Breast epithelium (tissue), 4 donors: ENCODE data around the gene RFC2. TPM values are rescaled to one million over a fixed set of nuclear protein-coding genes. Genes with fewer than 3 reads are reported as not detected.

ENCODE experiments used
- DNase-seq, 2 donors: peaks; one replicate each; pipeline ENCODE4 v3.0.0-alpha.2; 2019; ENCODE audit warnings: low spot score in 2 of 2
- H3K27ac ChIP-seq, 2 donors: fragments of 200-600 bp; sonication (generic) in 1 of 2; one replicate each; pipeline ENCODE4 v1.5.1; 2016 to 2019; ENCODE audit warnings: mild to moderate bottlenecking in 1 of 2
- H3K27me3 ChIP-seq, 2 donors: fragments of 200-600 bp; sonication (generic) in 1 of 2; one replicate each; pipeline versions ENCODE4 v1.5.1 to v1.6.0; 2017 to 2019; ENCODE audit warnings: control low read depth in 1 of 2, mild to moderate bottlenecking in 1 of 2
- H3K36me3 ChIP-seq: fragments of 200-600 bp; one replicate; pipeline ENCODE4 v1.5.1; 2019
- H3K4me1 ChIP-seq, 2 donors: fragments of 200-600 bp; sonication (generic); one replicate each; pipeline ENCODE4 v1.5.1; 2016 to 2019; ENCODE audit warnings: control low read depth in 1 of 2
- H3K4me3 ChIP-seq, 3 donors: fragments of 200-600 bp; sonication (generic); 1 replicate in 2 of 3; 2 replicates in 1 of 3; pipeline ENCODE4 v1.5.1; 2016 to 2019; ENCODE audit warnings: mild to moderate bottlenecking in 3 of 3, moderate library complexity in 2 of 3
- H3K9me3 ChIP-seq, 2 donors: fragments of 200-600 bp; sonication (generic) in 1 of 2; one replicate each; pipeline ENCODE4 v1.5.1; 2016 to 2019; ENCODE audit warnings: control low read depth in 1 of 2
- POLR2A ChIP-seq: fragments of 450-650 bp; IDR thresholded peaks from one replicate; pipeline ENCODE4 v1.6.1; 2016; ENCODE audit warnings: antibody characterized with exemption, mild to moderate bottlenecking, moderate library complexity
- POLR2AphosphoS5 ChIP-seq, 3 donors: sonication (generic); formaldehyde crosslinking; IDR thresholded peaks; one replicate each; pipeline ENCODE4 v1.6.1; 2017; ENCODE audit warnings: antibody characterized with exemption in 3 of 3
- intact Hi-C: fragments of 100-400 bp; cut with DNase I; formaldehyde crosslinking; loops from one replicate; pipeline ENCODE4 v1.15.1; 2023; ENCODE audit warnings: low total_unique reads
- total RNA-seq, 3 donors: library from RNA; depleted of rRNA; stranded (reverse); fragments of >200 nt; gene quantifications; one replicate each; pipeline ENCODE4 v1.1.0, GENCODE V29; 2016
- TF ChIP-seq, protein P1 (sequence below), 3 donors: fragments of 450-650 bp; IDR thresholded peaks; one replicate each; pipeline ENCODE4 v1.5.1; 2016 to 2017; ENCODE audit warnings: antibody characterized with exemption in 3 of 3, mild to moderate bottlenecking in 3 of 3, moderate library complexity in 3 of 3

Gene RFC2
- total RNA-seq, 3 donors from 2014 or later = 15.4 to 25.6 (median 17.1) TPM

DNA sequence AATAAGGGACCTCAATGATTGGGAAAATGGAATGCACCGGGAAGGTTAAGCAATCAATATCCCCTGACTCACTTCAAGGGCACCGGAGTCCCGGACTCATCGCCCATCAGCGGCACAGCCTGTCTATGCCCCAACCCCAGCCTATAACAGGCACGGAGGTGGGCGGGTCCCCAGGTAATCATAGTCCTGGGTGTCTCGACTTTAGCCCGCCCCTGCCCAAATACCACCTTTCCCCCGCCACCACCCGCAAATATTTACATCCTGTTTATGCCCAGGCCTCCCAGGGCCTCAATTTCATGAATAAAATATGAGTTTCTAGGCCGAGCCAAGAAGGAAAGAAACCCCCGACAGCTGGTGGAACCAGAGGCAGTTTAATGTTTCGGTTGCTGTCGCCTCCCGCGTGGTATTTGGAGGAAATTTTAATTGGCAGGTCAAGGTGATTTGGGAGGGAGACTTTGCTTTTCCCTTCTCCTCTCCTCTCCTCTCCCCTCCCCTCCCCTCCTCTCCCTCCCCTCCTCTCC is 15.6 kb upstream of the RFC2 start:
- Histone ChIP-seq H3K27me3 (no peaks in the 10 kb centered on the region), H3K36me3 (no peaks in the 10 kb centered on the region), H3K4me3 (peak overlapping the region; percentile 43 to 73 (median 61)), H3K9me3 (no peaks in the 10 kb centered on the region), H3K4me1 (no peaks in the 10 kb centered on the region), H3K27ac (no peak overlapping the region)
- DNase-seq = no peak
- intact Hi-C loops = loop anchor here (10.0 kb wide), 1 partner anchor 1515 kb away; no protein-coding TSS in a partner anchor
- TF ChIP-seq, protein P1, sequence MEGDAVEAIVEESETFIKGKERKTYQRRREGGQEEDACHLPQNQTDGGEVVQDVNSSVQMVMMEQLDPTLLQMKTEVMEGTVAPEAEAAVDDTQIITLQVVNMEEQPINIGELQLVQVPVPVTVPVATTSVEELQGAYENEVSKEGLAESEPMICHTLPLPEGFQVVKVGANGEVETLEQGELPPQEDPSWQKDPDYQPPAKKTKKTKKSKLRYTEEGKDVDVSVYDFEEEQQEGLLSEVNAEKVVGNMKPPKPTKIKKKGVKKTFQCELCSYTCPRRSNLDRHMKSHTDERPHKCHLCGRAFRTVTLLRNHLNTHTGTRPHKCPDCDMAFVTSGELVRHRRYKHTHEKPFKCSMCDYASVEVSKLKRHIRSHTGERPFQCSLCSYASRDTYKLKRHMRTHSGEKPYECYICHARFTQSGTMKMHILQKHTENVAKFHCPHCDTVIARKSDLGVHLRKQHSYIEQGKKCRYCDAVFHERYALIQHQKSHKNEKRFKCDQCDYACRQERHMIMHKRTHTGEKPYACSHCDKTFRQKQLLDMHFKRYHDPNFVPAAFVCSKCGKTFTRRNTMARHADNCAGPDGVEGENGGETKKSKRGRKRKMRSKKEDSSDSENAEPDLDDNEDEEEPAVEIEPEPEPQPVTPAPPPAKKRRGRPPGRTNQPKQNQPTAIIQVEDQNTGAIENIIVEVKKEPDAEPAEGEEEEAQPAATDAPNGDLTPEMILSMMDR (IDR thresholded peaks at IDR 0.05) = no peak
- TF ChIP-seq POLR2A (no peak), POLR2AphosphoS5 (IDR thresholded peaks at IDR 0.05) (no peak)

DNA sequence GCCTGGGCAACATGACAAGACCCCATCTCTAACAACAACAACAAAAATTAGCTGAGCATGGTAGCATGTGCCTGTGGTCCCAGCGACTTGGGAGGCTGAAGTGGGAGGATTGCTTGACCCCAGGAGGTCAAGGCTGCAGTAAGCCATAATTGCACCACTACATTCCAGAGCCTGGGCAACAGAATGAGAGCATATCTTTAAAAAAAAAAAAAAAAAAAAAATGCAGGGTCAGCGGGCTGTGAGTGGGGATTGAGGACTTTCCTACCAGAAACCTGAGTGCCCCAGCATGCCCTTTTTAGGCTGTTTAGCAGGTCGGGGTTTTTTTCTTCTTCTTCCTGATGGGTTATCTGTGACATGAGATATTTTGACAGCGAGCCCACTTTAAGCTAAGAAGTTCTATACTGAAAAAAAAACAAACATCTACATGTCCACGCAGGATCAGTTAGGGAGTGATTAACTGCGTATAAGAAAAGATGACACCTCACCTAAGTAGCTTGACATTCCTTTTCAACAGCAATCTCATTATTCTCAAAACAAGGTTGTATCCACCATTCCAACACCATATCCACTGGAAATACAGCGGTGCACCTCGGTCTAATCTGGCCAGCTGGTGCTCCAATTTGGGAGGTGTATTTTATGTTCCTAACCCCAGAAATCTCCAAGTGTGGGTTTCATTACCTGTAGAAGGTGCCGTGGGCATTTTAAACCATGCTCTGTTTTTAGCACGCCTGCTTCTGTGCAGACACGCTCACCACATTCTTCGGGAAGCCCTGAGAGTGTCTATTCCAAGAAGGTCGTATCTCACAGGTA is 13.8 kb upstream of the RFC2 start:
- intact Hi-C loops = loop anchor here (10.0 kb wide), 1 partner anchor 1517 kb away; no protein-coding TSS in a partner anchor
- Histone ChIP-seq H3K4me1 (no peaks in the 10 kb centered on the region), H3K36me3 (no peaks in the 10 kb centered on the region), H3K27ac (no peak overlapping the region), H3K27me3 (no peaks in the 10 kb centered on the region), H3K4me3 (no peak overlapping the region), H3K9me3 (no peaks in the 10 kb centered on the region)
- no peak for DNase-seq
- TF ChIP-seq, protein P1 (IDR thresholded peaks at IDR 0.05) = no peak
- TF ChIP-seq POLR2AphosphoS5 (IDR thresholded peaks at IDR 0.05) (no peak), POLR2A (no peak)

DNA sequence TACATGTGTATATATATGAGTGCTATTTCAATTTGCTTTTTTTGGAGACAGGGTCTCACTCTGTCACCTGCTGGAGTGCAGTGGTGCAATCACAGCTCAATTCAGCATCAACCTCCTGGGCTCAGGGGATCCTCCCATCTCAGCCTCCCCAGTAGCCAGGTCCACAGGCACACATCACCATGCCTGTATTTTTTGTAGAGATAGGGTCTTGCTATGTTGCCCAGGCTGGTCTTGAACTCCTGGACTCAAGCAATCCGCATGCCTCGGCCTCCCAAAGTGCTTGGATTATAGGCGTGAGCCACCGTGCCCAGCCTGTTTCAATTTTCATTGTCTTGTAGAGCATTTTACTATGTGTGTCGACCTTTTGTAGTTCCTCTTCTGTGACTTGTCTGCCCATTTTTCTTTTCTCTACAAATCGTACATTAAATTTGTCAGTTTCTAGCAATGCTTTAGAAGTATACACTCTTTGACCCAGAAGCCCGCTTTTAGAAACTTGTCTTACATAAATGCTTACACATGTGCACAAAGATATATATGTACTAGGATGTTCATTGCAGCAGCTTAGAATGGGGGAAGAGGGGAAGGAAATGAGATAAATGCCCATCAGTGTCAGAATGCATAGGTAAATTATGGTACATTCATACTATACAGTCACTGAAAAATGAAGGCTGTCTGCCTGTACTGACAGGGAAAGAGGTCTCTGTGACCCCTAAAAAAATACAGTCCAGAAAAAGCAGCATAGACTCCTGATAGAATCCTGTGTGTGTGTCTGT is 12.2 kb upstream of the RFC2 start:
- TF ChIP-seq POLR2A (no peak), POLR2AphosphoS5 (IDR thresholded peaks at IDR 0.05) (no peak)
- TF ChIP-seq, protein P1 (IDR thresholded peaks at IDR 0.05) = no peak
- H3K9me3 ChIP-seq = no peaks in the 10 kb centered on the region
- no peak for DNase-seq
- intact Hi-C loops = loop anchor here (10.0 kb wide), 1 partner anchor 1518 kb away; no protein-coding TSS in a partner anchor
- no peak overlapping the region for H3K4me3 ChIP-seq
- H3K36me3 ChIP-seq = no peaks in the 10 kb centered on the region
- no peak overlapping the region for H3K27ac ChIP-seq
- no peaks in the 10 kb centered on the region for H3K4me1 ChIP-seq
- no peaks in the 10 kb centered on the region for H3K27me3 ChIP-seq

DNA sequence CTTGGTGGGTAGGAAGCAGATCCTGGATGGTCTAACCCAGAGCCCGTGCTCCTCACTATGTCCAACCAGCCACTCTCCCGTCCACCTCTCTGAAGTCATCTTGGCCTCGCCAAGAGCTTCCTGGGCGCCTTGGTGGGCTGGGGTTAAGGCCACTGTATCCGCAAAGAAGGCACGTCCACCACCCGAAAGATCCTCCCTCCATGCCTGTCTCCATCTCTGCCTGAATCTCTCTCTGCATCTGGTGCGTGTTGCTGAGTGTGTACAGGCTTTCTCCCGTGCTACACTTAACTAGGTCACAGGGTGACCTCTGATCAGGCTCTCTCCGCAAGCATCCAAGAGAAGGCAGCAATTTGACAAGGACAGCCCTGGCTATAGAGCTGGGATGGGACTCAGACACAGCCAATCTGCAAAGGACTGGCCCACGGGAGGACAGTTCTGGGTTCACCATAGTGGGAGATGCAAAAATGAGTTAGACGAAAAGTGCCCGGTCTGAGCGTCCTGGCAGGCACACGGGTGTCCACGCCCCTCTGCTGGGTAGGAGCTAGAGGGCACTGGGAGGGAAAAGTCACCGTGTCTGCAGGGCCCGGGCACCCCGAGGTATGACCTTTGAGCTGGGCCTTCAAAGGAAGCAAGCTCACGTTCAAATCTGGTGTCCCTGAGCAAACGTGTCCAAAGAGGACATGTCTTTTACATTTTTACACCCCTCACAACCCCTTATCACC is 9.4 kb upstream of the RFC2 start:
- intact Hi-C loops = loop anchor here (10.0 kb wide), 1 partner anchor 1521 kb away; no protein-coding TSS in a partner anchor

More for the DNA sequence above, 9.4 kb upstream of the RFC2 start:
- Histone ChIP-seq H3K4me1 (no peaks in the 10 kb centered on the region), H3K27ac (no peak overlapping the region), H3K9me3 (no peaks in the 10 kb centered on the region), H3K27me3 (no peaks in the 10 kb centered on the region), H3K4me3 (no peak overlapping the region), H3K36me3 (no peaks in the 10 kb centered on the region)
- DNase-seq = no peak
- TF ChIP-seq POLR2AphosphoS5 (IDR thresholded peaks at IDR 0.05) = no peak
- TF ChIP-seq, protein P1 (IDR thresholded peaks at IDR 0.05) = no peak
- TF ChIP-seq POLR2A = no peak
